GM12874 (cell line): ENCODE data around the gene PRLR.
A peak's percentile ranks its signal among the peaks of the same experiment; 100 is the strongest.

Source experiments
- CTCF ChIP-seq: IDR thresholded peaks from 2 replicates; pipeline ENCODE4 v1.5.1; 2011; ENCODE audit warnings: low read depth, mild to moderate bottlenecking, control low read depth, low read length, moderate library complexity; ENCODE audit not compliant: insufficient read depth

The PRLR gene

GRCh38 chr5:35194635-35195471, 35.4 kb downstream of the PRLR start:
- TF ChIP-seq CTCF, result no peak

- no peak for TF ChIP-seq CTCF
Observed at GRCh38 chr5:35192506-35192905, 37.8 kb downstream of the PRLR start.

- no peak for TF ChIP-seq CTCF
Observed at GRCh38 chr5:35188031-35188457, 42.2 kb downstream of the PRLR start.

GRCh38 chr5:35186749-35187148, 43.5 kb downstream of the PRLR start:
- no peak for TF ChIP-seq CTCF

- TF ChIP-seq CTCF, result no peak
Observed at GRCh38 chr5:35185518-35185917, 44.8 kb downstream of the PRLR start.

- no peak for TF ChIP-seq CTCF
Observed at GRCh38 chr5:35183556-35183955, 46.7 kb downstream of the PRLR start.

GRCh38 chr5:35182910-35183535, 47.3 kb downstream of the PRLR start:
- peak; percentile 71 for TF ChIP-seq CTCF
